Transverse colon (tissue), 4 donors: ENCODE data around the gene WDR86. TPM values are rescaled to one million over a fixed set of nuclear protein-coding genes. Genes with fewer than 3 reads are reported as not detected.

Experiments
- DNase-seq: peaks from one replicate; pipeline ENCODE4 v3.0.0-alpha.2; 2019
- H3K27ac ChIP-seq, 4 donors: fragments of 200-600 bp; sonication (generic); 2 replicates each; pipeline ENCODE4 v1.5.1; 2016 to 2018; ENCODE audit warnings: inconsistent platforms in 4 of 4
- H3K27me3 ChIP-seq: fragments of 200-600 bp; sonication (generic); 2 replicates; pipeline ENCODE4 v1.5.1; 2017; ENCODE audit warnings: inconsistent platforms
- H3K36me3 ChIP-seq, 4 donors: fragments of 200-600 bp; sonication (generic); 2 replicates each; pipeline ENCODE4 v1.5.1; 2017 to 2019; ENCODE audit warnings: inconsistent platforms in 4 of 4
- H3K4me1 ChIP-seq, 4 donors: fragments of 200-600 bp; sonication (generic); 2 replicates each; pipeline ENCODE4 v1.5.1; 2017 to 2020; ENCODE audit warnings: inconsistent platforms in 4 of 4
- H3K4me3 ChIP-seq, 4 donors: fragments of 200-600 bp; sonication (generic); 1 replicate in 1 of 4; 2 replicates in 3 of 4; pipeline versions ENCODE4 v1.5.1 to v1.6.1; 2017 to 2019; ENCODE audit warnings: inconsistent platforms in 4 of 4
- H3K9me3 ChIP-seq, 2 donors: fragments of 200-600 bp; sonication (generic); 2 replicates each; pipeline ENCODE4 v1.5.1; 2017 to 2019; ENCODE audit warnings: inconsistent platforms in 2 of 2
- CTCF ChIP-seq, 5 experiments: fragments of 200-600 bp in 3 of 5; fragments of 450-650 bp in 2 of 5; sonication (generic) in 3 of 5; IDR thresholded peaks; 1 replicate in 2 of 5; 2 replicates in 3 of 5; pipeline ENCODE4 v1.5.1; 2016 to 2017; ENCODE audit warnings: antibody characterized with exemption in 5 of 5, inconsistent platforms in 3 of 5, mild to moderate bottlenecking in 2 of 5, moderate library complexity in 1 of 5
- EP300 ChIP-seq: sonication (generic); formaldehyde crosslinking; IDR thresholded peaks from one replicate; pipeline ENCODE4 v1.6.1; 2017; ENCODE audit warnings: antibody characterized with exemption, low read depth
- POLR2A ChIP-seq: fragments of 450-650 bp; IDR thresholded peaks from one replicate; pipeline ENCODE4 v1.6.1; 2016; ENCODE audit warnings: antibody characterized with exemption, mild to moderate bottlenecking, moderate library complexity
- POLR2AphosphoS5 ChIP-seq, 3 donors: sonication (generic); formaldehyde crosslinking; IDR thresholded peaks; one replicate each; pipeline ENCODE4 v1.6.1; 2016; ENCODE audit warnings: antibody characterized with exemption in 3 of 3
- WGBS, 2 donors: methylation state at CpG; one replicate each; pipeline ENCODE4 v1.1.5; 2018; ENCODE audit warnings: low coverage in 1 of 2; 5-methylcytosine and 5-hydroxymethylcytosine counted together
- in situ Hi-C, 4 donors: fragments of 200-750 bp; cut with MboI; loops; one replicate each; pipeline versions ENCODE4 v1.15.0 to v1.15.1; 2017; ENCODE audit warnings: low sequenced_read_pairs in 3 of 4, low pct_ligation_motif_present in 1 of 4, low pct_unique_long_range_greater_than_20kb in 1 of 4
- intact Hi-C: fragments of 100-400 bp; cut with DNase I; formaldehyde crosslinking; loops from one replicate; pipeline ENCODE4 v1.15.1; 2023; ENCODE audit warnings: low total_unique reads
- total RNA-seq, 4 donors: library from RNA; depleted of rRNA; stranded (reverse); fragments of >200 nt; gene quantifications; one replicate each; pipeline ENCODE4 v1.1.0, GENCODE V29; 2016

Gene WDR86
- total RNA-seq, 4 donors from 2014 or later: 2.8 to 33.3 (median 7.1) TPM

DNA sequence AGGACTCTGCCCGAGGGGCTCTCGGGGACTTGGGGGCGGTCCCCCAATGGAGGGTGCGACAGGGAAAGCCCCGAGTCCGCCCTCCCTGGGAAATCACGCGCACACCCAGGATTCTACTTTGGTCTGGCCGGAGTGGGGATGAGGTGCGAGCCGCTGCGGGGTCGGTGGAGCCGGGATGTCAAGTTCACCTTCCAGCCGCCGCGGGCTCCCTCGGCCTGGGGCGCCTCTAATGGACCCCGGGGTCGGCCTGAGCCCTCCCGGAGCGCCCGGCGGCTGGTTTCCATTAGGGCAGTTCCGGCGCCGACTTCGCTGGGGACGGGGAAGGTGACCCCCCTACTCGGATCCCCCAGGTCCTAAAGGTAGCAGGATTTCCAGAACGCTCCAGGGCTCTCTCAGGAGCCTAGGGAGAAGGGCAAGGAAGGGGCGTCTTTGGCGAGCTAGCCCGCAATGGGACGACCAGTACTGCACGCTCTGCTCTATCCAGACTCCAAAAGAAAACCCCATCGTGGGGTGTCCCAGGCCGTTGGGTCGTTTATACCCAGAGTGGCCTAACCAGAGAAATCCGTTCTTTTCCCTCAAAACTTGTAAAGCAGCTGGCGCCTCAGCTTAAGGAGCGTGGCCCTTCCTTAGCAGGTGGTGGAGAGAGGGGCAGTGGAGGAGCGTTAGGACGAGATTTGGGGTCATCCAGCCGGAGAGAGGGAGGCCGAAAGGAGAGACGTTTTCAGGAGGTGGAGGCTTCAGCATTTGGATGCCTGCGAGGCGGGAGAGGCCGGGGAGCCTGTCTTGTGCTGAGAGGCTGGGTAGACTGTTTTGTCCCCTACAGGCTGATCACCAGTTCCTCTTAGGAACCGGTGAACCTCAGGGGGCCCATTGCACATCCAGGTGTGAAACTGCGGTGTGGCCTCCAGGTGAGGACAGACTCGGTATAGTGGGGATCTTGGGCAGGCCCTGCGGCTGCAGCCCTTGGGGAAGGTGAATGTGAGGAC is 860 bp upstream of the WDR86 start:
- no peak for TF ChIP-seq CTCF (IDR thresholded peaks at IDR 0.05)
- TF ChIP-seq POLR2A: no peak
- TF ChIP-seq POLR2AphosphoS5 (IDR thresholded peaks at IDR 0.05): no peak
- no peak for TF ChIP-seq EP300
- H3K27ac ChIP-seq: peak overlapping the region in 3 of 4 donors; percentile 57 to 72 (median 62)
- peaks cover 65% of the 10 kb centered on the region for H3K27me3 ChIP-seq
- peaks cover 10 to 19% (median 17%) of the 10 kb centered on the region in 4 donors for H3K4me1 ChIP-seq
- H3K36me3 ChIP-seq: no peaks in the 10 kb centered on the region
- in situ Hi-C loops: no loop called here
- 42 to 82% methylated on average over 6 to 38 of the region's 55 CpGs for whole genome bisulfite sequencing, 2 donors
- intact Hi-C loops: no loop called here
- H3K4me3 ChIP-seq: peak overlapping the region; percentile 22 to 38 (median 33)
- H3K9me3 ChIP-seq: no peaks in the 10 kb centered on the region
- DNase-seq: no peak

DNA sequence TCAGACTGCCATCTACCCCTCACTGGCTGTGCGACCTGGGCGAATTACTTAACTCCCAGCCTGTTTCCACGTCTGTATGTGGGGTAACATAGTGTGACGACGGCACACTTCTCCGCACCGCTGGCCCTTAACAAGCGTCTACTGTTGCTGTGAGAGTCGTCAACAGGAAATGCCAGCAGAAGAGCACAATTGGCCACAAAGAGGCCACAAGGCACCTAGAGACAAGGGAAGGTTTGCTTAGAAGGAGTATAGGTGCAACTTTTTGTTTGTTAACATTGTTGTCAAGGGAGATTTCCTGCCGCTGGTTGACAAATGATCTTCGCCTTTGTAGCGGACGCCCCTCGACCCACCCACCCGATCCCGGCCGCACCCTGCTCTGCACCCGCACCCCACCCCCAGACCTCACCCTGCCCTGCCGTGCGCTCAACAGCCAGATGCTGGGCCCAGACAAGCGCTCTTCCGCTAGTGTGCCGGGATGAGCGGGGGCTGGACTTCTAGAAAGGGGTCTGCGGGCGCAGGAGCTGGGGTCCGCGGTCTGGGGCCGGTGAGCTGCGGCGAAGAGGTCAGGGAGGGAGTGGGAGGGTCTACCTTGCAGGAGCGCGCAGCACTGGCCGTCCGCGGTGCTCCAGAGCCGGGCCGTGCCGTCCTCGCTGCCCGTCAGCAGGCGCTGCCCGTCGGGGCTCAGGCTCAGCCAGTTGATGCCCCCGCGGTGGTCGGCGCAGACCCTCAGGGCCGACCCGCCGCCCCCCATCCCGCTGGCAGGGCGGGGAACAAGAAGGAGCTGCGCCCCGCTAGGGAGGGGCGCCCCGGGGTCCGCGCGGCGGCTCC is 785 bp downstream of the WDR86 start:
- H3K4me1 ChIP-seq: peaks cover 10 to 19% (median 17%) of the 10 kb centered on the region in 4 donors
- H3K4me3 ChIP-seq: peak overlapping the region; percentile 22 to 38 (median 33)
- intact Hi-C loops: no loop called here
- H3K27me3 ChIP-seq: peaks cover 65% of the 10 kb centered on the region
- no peaks in the 10 kb centered on the region for H3K36me3 ChIP-seq
- in situ Hi-C loops: no loop called here
- 20% methylated on average over 27 of the region's 61 CpGs; no CpG with 5 or more reads in 1 of the 2 donors for WGBS, 2 donors
- TF ChIP-seq POLR2AphosphoS5 (IDR thresholded peaks at IDR 0.05): peak in 1 of 3 donors; percentile 15
- TF ChIP-seq EP300: no peak
- no peaks in the 10 kb centered on the region for H3K9me3 ChIP-seq
- DNase-seq: peak; percentile 49
- peak overlapping the region; percentile 54 to 72 (median 60) for H3K27ac ChIP-seq

GRCh38 chr7:151408498-151408838 is 1.4 kb downstream of the WDR86 start:
- Histone ChIP-seq H3K27me3 (peaks cover 61% of the 10 kb centered on the region), H3K27ac (peak overlapping the region; percentile 29 to 72 (median 44)), H3K4me3 (peak overlapping the region in 1 of 4 donors; percentile 38), H3K4me1 (peaks cover 10 to 22% (median 19%) of the 10 kb centered on the region in 4 donors), H3K36me3 (no peaks in the 10 kb centered on the region), H3K9me3 (no peaks in the 10 kb centered on the region)
- intact Hi-C loops (no loop called here), in situ Hi-C loops (no loop called here)
- TF ChIP-seq EP300: no peak
- no peak for TF ChIP-seq POLR2AphosphoS5 (IDR thresholded peaks at IDR 0.05)
- no peak for TF ChIP-seq POLR2A
- no peak for TF ChIP-seq CTCF (IDR thresholded peaks at IDR 0.05)
- WGBS, 2 donors: 85 to 100% methylated on average over 1 to 7 of the region's 7 CpGs
- DNase-seq: no peak

DNA sequence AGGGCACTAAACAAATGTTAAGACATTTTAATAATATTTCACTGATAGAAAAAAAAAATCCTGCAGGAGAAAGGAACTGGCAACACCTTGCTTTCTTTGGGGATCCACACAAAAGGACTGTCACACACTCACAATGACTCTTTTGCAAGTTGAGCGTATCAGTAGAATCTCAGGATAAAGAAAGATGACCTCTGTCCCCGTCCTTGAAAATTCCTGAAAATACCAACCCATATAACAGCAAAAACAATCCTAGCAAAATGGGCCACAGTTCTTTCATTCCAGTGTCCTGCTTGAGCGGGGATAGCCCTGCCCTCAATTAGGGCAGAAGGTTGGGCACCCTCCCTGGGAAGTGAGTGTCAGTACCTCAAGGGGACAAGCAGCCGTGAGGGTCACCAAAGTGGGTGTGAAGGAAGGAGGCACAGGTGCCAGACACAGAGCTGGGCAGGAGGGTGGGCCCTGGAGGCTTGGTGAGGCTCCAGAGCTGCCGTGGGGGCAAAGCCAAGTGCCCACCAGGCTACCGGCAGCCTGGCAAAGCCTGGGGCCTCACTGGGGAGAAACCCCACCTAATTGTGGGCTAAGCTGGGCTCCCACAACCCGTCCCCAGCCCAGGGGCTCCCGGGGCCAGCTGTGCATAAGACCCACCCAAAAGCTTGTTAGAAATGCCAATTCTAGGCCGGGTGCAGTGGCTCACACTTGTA is 2.8 kb downstream of the WDR86 start:
- intact Hi-C loops (no loop called here), in situ Hi-C loops (no loop called here)

More for the DNA sequence above, 2.8 kb downstream of the WDR86 start:
- Histone ChIP-seq H3K36me3 (no peaks in the 10 kb centered on the region), H3K4me1 (peaks cover 10 to 22% (median 19%) of the 10 kb centered on the region in 4 donors), H3K9me3 (no peaks in the 10 kb centered on the region), H3K27me3 (peaks cover 49% of the 10 kb centered on the region), H3K4me3 (no peak overlapping the region), H3K27ac (no peak overlapping the region)
- TF ChIP-seq EP300: no peak
- no peak for TF ChIP-seq CTCF (IDR thresholded peaks at IDR 0.05)
- TF ChIP-seq POLR2A: no peak
- no peak for TF ChIP-seq POLR2AphosphoS5 (IDR thresholded peaks at IDR 0.05)
- no peak for DNase-seq
- WGBS, 2 donors: 85 to 93% methylated on average over 2 to 9 of the region's 9 CpGs
